Prostate gland (tissue), 2 donors: ENCODE measurements around the gene TNRC6A. TPM values are rescaled to one million over a fixed set of nuclear protein-coding genes. Genes with fewer than 3 reads are reported as not detected.

Experiments
- DNase-seq: peaks from one replicate; pipeline ENCODE4 v3.0.0-alpha.2; 2019; ENCODE audit warnings: low spot score
- H3K27ac ChIP-seq, 2 donors: fragments of 200-600 bp; sonication (generic); 2 replicates each; pipeline ENCODE4 v1.5.1; 2017 to 2019
- H3K27me3 ChIP-seq: fragments of 200-600 bp; sonication (generic); replicated peaks from 2 replicates; pipeline ENCODE4 v1.5.1; 2019; ENCODE audit not compliant: insufficient read depth
- H3K36me3 ChIP-seq, 2 donors: fragments of 200-600 bp; sonication (generic); 1 replicate in 1 of 2; 2 replicates in 1 of 2; pipeline versions ENCODE4 v1.5.1 to v1.8.1; 2017 to 2019
- H3K4me1 ChIP-seq: fragments of 200-600 bp; sonication (generic); replicated peaks from 2 replicates; pipeline ENCODE4 v1.5.1; 2019
- H3K4me3 ChIP-seq, 2 donors: fragments of 200-600 bp; sonication (generic); 2 replicates each; pipeline ENCODE4 v1.5.1; 2017 to 2019
- H3K9me3 ChIP-seq: fragments of 200-600 bp; sonication (generic); 2 replicates; pipeline ENCODE4 v1.5.1; 2017
- CTCF ChIP-seq, 4 experiments: fragments of 200-600 bp in 2 of 4; fragments of 450-650 bp in 2 of 4; sonication (generic) in 2 of 4; IDR thresholded peaks; 1 replicate in 3 of 4; 2 replicates in 1 of 4; pipeline ENCODE4 v1.5.1; 2016 to 2019; ENCODE audit warnings: antibody characterized with exemption in 4 of 4, mild to moderate bottlenecking in 2 of 4, moderate library complexity in 2 of 4
- POLR2A ChIP-seq: fragments of 450-650 bp; IDR thresholded peaks from one replicate; pipeline ENCODE4 v1.6.1; 2016; ENCODE audit warnings: antibody characterized with exemption, mild to moderate bottlenecking
- POLR2AphosphoS5 ChIP-seq: sonication (generic); formaldehyde crosslinking; IDR thresholded peaks from one replicate; pipeline ENCODE4 v1.6.1; 2017; ENCODE audit warnings: antibody characterized with exemption
- WGBS: methylation state at CpG from one replicate; pipeline ENCODE4 v1.1.5; 2018; 5-methylcytosine and 5-hydroxymethylcytosine counted together
- intact Hi-C: fragments of 100-400 bp; cut with DNase I; formaldehyde crosslinking; loops from one replicate; pipeline ENCODE4 v1.14.2; 2022
- total RNA-seq, 2 donors: library from RNA; depleted of rRNA; stranded (reverse); fragments of >200 nt; gene quantifications; one replicate each; pipeline ENCODE4 v1.1.0, GENCODE V29; 2016

The TNRC6A gene
- total RNA-seq, 2 donors from 2014 or later, result 37.5 to 65.5 TPM

- no peaks in the 10 kb centered on the region for H3K27me3 ChIP-seq
- intact Hi-C loops, result no loop called here
- no peak overlapping the region for H3K4me3 ChIP-seq
- H3K4me1 ChIP-seq, result no peaks in the 10 kb centered on the region
- no peak for DNase-seq
- no peak overlapping the region for H3K27ac ChIP-seq
- WGBS, result 95% methylated on average over 6 of the region's 6 CpGs
- no peaks in the 10 kb centered on the region for H3K36me3 ChIP-seq
- TF ChIP-seq POLR2A, result no peak
- no peak for TF ChIP-seq CTCF (IDR thresholded peaks at IDR 0.05)
- no peak for TF ChIP-seq POLR2AphosphoS5
- no peaks in the 10 kb centered on the region for H3K9me3 ChIP-seq
Observed at GRCh38 chr16:24718967-24719521, 10.4 kb upstream of the TNRC6A start.

GRCh38 chr16:24721830-24722238 is 7.6 kb upstream of the TNRC6A start:
- Histone ChIP-seq H3K36me3 (no peaks in the 10 kb centered on the region), H3K4me3 (no peak overlapping the region), H3K27me3 (no peaks in the 10 kb centered on the region), H3K27ac (no peak overlapping the region), H3K4me1 (no peaks in the 10 kb centered on the region), H3K9me3 (no peaks in the 10 kb centered on the region)
- DNase-seq, result no peak
- intact Hi-C loops, result no loop called here
- 95% methylated on average over 6 of the region's 6 CpGs for WGBS
- TF ChIP-seq CTCF (IDR thresholded peaks at IDR 0.05), result no peak
- no peak for TF ChIP-seq POLR2AphosphoS5
- TF ChIP-seq POLR2A, result no peak

GRCh38 chr16:24723663-24724062 is 5.8 kb upstream of the TNRC6A start:
- H3K36me3 ChIP-seq, result no peaks in the 10 kb centered on the region
- TF ChIP-seq CTCF (IDR thresholded peaks at IDR 0.05) (no peak), POLR2A (no peak), POLR2AphosphoS5 (no peak)
- no peak for DNase-seq
- H3K27ac ChIP-seq, result no peak overlapping the region
- no peaks in the 10 kb centered on the region for H3K27me3 ChIP-seq
- H3K4me3 ChIP-seq, result no peak overlapping the region
- no peaks in the 10 kb centered on the region for H3K4me1 ChIP-seq
- H3K9me3 ChIP-seq, result no peaks in the 10 kb centered on the region
- intact Hi-C loops, result no loop called here

GRCh38 chr16:24728011-24728410 is 1.4 kb upstream of the TNRC6A start:
- Histone ChIP-seq H3K4me1 (no peaks in the 10 kb centered on the region), H3K36me3 (no peaks in the 10 kb centered on the region), H3K4me3 (no peak overlapping the region), H3K27me3 (no peaks in the 10 kb centered on the region), H3K27ac (no peak overlapping the region), H3K9me3 (no peaks in the 10 kb centered on the region)
- intact Hi-C loops, result no loop called here
- no peak for DNase-seq
- TF ChIP-seq POLR2AphosphoS5, result no peak
- TF ChIP-seq CTCF (IDR thresholded peaks at IDR 0.05), result no peak
- TF ChIP-seq POLR2A, result no peak
- WGBS, result 82% methylated on average over 18 of the region's 18 CpGs

GRCh38 chr16:24728891-24729242 is 584 bp upstream of the TNRC6A start:
- Histone ChIP-seq H3K27me3 (no peaks in the 10 kb centered on the region), H3K4me1 (no peaks in the 10 kb centered on the region), H3K4me3 (peak overlapping the region; percentile 75 to 89), H3K36me3 (no peaks in the 10 kb centered on the region), H3K27ac (peak overlapping the region; percentile 90 to 96), H3K9me3 (no peaks in the 10 kb centered on the region)
- DNase-seq, result no peak
- WGBS, result 6% methylated on average over 8 of the region's 8 CpGs
- intact Hi-C loops, result no loop called here
- no peak for TF ChIP-seq POLR2A
- TF ChIP-seq POLR2AphosphoS5, result no peak
- TF ChIP-seq CTCF (IDR thresholded peaks at IDR 0.05), result no peak
